H1 (cell line): ENCODE results near the gene KIF26B. TPM values are rescaled to one million over a fixed set of nuclear protein-coding genes. Genes with fewer than 3 reads are reported as not detected.
A peak's percentile ranks its signal among the peaks of the same experiment; 100 is the strongest.

Source experiments
- ATF2 ChIP-seq: IDR thresholded peaks from 2 replicates; pipeline ENCODE4 v1.6.1; 2012; ENCODE audit warnings: low read length, inconsistent platforms
- CHD2 ChIP-seq: IDR thresholded peaks from 2 replicates; pipeline ENCODE4 v1.6.1; 2012; ENCODE audit warnings: low read length, improper control_type of control experiment
- MAFK ChIP-seq: IDR thresholded peaks from 2 replicates; pipeline ENCODE4 v1.6.1; 2012; ENCODE audit warnings: low read depth, mild to moderate bottlenecking, improper control_type of control experiment, low read length
- NRF1 ChIP-seq: IDR thresholded peaks from 2 replicates; pipeline ENCODE4 v1.6.1; 2011; ENCODE audit warnings: mild to moderate bottlenecking, low read depth, low read length, improper control_type of control experiment
- RNF2 ChIP-seq: fragments of 200-900, 300-1000 bp; sonication (generic); IDR thresholded peaks from 2 replicates; pipeline ENCODE4 v1.7.1; 2016; ENCODE audit warnings: borderline replicate concordance, low read depth, mild to moderate bottlenecking, antibody characterized with exemption, low read length; ENCODE audit not compliant: poor library complexity, severe bottlenecking; ENCODE audit errors: missing control alignments
- polyA plus RNA-seq, 7 experiments: library from polyadenylated mRNA; depleted of rRNA in 3 of 7; stranded (reverse) in 5 of 7; unstranded in 2 of 7; fragments of >200 nt in 5 of 7; fragments of 200-250 nt in 2 of 7; gene quantifications; 1 replicate in 5 of 7; 2 replicates in 1 of 7; 4 replicates in 1 of 7; pipeline versions ENCODE4 v1.2.1 to v1.2.3, GENCODE V29; 2011 to 2013; ENCODE audit warnings: missing spikeins in 2 of 7, mixed read lengths in 2 of 7
- total RNA-seq: library from RNA; stranded (reverse); fragmentation: NEBNext Ultra II Directional; extraction: Animal tissue kit (Norgen Biotek cat#: 25700); gene quantifications from 2 replicates; pipeline ENCODE4 v1.2.1, GENCODE V29; 2021

The KIF26B gene
- total and polyA plus RNA-seq, 2 of the 8 experiments (the other 6 are each of a cell fraction or from before 2014, with no cell fraction given) = 0.06 to 0.28 TPM

GRCh38 chr1:245512980-245513578, 358.3 kb downstream of the KIF26B start (continued):
- TF ChIP-seq ATF2 = no peak
- TF ChIP-seq NRF1 = no peak
- TF ChIP-seq MAFK = peak; percentile 36
- peak; percentile 65 for TF ChIP-seq CHD2
- no peak for TF ChIP-seq RNF2
